ENCODE data around the gene TMEM132C.

The TMEM132C gene

DNA sequence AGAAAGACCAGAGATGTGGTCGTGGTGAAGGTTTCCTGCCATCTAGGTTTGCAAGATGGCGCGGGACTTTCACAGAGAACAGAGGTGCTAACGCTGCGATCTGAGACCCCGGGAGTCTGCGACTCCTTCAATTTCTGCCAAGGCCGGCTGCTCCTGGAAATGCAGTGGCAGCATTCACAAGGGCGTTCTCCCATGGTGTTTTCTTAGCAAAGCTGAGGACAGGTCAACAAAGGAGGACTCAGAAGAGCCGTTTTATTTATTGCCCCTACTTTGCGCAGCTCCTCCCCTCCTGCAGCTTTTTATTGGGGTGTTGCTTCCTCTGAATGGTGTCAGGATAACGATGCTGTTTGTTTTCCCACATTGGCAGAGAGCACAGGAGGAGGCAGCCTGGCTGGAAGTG is 86.3 kb downstream of the TMEM132C start:
- no peak for DNase-seq

DNA sequence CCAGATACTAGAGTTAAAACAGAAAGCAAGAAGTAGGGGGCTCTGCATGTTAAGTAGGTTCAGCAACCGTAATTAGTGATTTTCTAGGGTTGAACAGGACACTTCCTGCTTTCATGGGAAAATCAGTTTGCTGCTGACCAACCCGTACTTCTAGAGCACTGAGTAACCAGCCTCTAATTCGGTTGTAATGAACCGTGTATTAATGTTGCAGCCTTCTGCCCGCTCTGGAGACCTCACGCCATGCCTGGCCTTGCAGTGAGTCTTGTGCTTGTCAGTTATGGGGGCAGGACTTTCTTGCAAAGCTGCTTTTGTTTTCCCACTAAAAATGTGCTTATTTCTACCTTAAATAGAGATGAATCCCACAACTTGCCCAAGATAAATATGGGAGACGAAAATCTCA is 89.6 kb downstream of the TMEM132C start:
- no peak for DNase-seq

DNA sequence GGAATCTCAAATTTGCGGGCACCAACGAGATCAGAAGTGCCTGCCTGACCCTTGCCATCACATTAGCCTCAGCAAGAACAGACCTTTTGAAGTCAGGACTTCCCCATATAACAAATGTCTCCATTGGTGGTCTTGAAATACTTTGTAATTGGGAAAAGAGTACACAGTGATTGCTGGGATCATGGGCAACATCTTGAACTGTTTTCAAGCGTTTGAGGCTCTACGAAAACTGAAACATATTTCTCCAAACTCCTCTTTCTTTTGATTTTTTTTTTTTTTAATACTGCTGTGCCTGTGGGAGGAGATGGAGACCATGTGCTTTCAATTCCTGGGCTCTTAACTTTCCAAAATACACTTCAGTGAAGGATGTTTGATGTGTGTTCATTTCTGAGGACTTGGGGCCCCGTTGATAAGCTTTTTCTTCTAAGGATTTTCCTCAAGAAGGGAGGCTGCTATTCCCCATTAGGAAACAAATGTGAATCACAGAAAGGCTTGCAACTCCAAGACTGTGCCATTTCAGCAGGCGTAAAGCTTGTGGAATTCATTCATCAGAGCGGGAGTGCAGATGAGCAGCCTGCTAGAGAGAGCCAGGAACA is 94.5 kb downstream of the TMEM132C start:
- no peak for DNase-seq

DNA sequence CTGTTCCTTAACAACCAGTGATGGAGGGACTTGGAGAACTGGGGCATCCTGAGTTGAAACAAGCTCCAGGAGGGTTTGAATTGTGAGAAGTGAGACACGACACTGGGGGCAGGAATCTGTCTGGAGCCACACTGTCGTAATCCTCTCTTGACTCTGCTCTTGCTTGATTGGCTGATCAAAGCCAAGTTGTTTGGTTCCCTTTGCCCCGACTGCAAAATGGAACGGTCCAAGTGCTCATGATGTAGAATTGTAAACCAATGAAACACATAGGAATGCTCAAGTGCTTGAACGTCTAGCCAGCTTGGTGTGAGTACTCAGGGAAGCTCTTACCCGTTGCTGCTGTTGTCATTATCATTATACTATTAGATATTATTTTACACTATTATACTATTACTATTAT is 98.1 kb downstream of the TMEM132C start:
- no peak for DNase-seq

DNA sequence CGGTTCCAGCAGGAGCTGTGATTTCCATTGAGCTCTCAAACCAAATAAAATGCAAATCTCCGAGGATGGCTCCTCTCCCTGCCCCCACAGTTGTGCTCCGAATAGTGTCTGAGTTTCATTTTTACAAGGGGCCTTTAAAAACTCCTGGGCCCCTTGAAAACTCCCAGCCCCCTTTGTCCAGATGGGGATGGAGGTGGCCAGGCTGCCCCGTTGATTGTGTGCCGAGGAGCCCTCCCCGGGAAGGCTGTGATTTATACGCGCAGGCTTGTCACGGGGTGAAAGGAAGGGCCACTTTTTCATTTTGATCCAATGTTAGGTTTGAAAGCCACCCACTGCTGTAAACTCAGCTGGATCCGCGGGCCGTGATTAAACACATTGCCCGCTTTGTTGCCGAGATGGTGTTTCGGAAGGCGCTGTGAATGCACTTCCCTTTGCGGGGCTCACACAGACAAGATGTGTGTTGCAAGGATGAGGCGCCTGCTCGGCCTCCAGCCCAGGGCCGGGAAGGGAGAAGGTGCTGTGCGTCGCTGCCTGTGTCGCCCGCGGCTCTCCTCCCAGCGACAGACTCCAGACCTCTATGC is 98.8 kb downstream of the TMEM132C start:
- DNase-seq, result no peak

DNA sequence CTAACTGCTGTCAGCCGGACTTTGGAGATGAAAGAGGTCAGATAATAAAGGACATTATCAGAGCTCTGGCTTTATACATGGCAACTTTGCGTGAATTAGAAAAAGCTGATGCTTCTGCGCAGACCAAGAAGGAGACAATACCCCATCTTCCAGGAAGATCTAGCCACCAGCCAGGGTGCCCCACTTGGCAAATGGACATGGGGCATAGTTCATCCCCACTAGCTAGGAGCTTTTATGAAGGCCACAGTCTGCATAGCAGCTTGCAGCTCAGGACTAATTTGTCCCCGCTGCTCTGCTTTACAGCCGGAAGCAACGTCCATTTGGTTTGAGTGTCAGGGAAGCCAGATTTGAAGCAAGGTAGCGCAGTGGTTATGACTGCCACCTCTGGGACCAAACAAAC is 101.0 kb downstream of the TMEM132C start:
- DNase-seq, result no peak

DNA sequence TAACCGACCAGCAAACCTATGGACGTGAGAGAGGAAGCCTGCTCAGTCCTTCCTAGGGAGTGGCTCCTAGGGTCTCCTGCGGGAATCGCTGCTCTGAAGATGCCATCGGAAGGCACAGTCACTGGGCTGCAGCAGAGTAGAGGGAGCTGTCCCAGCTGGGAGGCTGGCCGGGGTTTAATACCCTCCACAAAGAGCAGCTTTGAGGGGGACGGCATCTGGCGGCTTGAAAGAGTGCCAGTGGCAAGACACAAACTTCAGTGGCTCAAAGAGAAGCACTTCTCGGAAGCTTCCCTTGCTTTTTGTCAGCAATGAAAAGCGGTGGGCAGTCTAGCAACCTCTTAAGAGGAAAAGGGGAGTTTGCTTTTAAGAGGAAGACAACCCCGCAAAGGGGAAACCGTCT is 114.6 kb downstream of the TMEM132C start:
- DNase-seq, result no peak

DNA sequence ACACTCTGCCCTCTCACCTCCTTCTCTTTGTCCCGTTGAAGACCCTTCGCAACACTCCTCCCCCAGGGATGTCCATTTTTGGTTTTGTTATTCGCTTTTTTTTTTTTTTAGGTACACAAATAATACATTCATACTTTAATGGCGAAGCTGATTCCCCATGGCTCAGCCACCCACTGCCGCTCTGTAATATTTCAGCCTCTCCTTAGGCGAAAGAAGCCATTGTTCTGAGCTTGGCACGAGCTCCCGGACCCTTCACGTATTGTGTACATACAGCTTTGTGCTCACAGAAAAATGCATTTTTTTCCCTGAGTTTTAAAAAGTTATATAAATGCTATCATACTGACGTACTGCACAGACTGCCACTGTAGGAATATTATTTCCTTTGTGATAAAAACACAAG is 115.0 kb downstream of the TMEM132C start:
- no peak for DNase-seq

DNA sequence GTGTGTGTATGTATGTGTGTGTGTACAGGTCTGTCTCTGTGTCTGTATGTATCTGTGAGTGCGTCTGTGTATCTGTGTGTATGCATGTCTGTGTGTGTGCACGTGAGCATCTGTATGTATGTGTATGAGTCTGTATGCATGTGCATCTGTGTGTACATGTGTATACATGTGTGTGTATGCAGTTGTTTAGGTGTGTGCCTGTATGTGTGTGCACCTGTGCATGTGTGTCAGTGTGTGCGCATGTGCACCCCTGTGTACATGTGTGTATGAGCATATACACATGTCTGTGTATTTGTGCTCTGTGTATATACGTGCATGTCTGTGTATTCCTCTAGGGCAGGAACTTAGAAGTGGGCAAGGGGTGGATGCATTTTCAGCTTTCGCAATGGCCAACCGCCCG is 116.0 kb downstream of the TMEM132C start:
- no peak for DNase-seq

DNA sequence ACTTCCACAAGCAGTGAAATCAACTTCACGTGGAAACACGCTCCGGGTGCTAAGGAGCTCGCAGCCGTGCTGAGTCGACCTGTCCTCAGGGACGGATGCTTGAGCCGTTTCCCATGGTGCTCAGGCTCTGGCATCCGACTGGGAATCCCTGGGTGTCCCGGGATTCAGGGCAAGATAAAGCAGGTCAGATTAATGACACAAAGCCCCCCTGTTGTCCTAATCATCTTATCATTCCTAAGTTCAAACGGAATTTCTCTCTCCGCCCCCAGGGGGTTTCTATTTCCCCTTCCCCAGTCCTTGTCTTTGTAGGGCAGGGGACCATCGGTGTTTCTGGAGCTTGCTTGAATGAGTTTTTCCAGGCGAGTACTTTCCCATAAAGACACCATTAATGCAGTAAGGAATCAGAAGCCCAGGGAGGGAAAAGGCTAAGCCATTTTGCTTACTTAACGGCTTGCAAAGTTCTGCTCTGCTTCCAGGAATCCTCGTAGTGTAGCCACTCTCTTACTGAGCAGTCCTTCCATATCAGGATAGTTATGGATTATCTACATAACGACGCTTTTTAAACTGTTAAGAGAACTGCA is 116.5 kb downstream of the TMEM132C start:
- no peak for DNase-seq

DNA sequence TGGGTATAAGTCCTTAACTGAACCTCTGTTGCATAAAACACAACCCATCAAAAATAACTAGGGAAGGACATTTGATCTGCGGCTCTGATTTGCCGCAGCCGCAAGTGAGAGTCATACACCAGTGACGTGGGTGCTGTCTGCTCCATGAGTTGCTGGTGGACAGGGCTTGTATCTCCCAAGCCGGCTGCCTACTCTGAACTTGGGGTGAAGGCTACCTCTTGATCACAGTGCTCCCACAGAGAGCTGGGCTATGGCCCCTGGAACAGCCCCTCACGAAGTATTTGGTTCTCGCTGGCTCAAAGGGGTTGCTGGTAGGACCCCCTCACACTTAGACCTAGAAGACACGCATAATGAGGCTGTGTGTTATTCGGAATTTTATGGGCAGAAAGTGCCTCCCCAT is 118.8 kb downstream of the TMEM132C start:
- no peak for DNase-seq

DNA sequence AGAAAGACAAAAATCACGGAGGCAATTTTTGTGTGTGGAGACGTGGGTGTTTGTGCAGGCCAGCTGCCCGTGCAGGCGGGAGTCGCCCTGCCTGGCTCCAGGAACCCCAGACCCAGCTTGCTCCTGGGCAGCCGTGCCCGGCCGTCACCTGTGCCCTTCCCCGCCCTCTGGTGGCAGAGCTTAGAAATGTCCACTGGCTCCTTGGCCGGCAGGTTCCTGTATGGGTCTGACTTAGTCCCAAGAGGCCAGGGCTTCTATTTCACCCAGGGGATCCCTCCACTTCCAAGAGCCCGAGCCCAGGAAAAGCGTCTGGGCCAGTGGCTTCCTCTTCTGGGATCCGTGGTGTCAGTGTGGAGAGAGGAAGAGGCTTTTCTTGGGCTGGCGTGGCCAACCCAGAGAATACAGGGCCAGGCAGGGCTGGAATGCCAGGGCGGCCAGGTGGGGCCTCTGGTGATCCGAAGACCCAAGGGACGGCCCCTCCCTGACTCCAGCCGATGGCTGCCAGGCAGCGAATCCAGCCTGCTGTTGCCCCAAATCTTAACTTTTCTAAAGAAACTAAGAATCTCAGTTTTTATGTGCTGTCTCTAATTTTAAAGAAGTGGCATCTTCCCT is 120.9 kb downstream of the TMEM132C start:
- no peak for DNase-seq

DNA sequence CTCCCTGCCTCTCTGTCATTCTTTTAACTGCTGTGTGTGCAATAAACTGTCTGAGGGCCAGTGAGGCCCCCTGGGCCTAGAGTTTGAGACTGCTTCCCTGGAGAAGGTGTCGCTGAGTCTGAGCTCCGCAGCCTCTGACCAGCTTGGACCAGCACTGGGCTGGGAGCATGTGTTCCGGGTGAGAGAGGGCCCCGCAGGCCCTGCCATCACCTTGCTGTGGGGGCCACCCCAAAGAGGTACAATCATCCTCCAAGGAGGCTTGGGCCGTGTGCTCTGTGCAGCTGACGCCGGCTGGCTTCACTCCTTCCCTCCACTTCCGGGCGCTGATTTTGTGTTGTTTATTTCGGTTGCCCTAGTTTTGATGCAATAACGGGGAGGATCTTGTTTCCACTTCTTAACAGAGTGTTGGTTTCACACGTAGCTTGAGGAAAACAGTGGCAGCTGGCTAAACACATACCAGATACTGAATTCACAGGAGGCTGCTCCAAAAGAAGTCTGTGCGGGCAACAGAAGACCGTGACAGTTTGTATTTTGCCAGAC is 121.6 kb downstream of the TMEM132C start:
- DNase-seq, result no peak

DNA sequence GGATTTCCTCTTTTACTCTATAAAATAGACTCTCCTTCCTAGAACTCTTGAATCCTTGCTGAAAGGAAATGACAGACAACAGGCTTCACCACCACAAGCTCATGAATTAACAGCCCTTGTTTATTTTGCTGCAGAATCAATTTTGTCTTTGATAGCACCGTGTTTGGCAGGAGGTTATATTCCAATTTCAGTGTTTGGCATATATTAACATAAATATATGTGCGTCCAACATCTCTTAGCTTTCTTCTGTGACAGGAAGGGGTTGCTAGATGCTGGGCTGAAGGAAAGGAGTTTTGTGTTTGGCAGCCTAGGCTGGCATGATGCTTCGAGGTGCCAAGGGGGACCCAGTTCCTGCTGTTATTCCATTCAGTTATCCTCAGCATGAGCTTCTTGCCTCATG is 126.4 kb downstream of the TMEM132C start:
- no peak for DNase-seq

DNA sequence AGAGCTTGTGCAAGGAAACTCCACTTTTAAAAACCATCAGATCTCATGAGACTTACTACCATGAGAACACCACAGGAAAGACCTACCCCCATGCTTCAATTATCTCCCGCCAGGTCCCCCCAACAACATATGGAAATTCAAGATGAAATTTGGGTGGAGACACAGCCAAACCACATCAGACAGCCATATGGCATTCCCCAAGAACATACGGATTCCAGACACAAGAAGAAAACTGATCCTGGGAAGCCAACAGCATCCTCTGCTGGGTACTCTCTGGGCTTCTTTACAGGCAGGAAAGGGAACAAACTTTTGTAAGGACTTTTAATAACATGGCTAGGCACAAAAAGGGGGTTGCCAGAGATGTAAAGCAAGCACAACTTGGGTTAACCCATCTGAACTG is 127.2 kb downstream of the TMEM132C start:
- DNase-seq, result no peak

DNA sequence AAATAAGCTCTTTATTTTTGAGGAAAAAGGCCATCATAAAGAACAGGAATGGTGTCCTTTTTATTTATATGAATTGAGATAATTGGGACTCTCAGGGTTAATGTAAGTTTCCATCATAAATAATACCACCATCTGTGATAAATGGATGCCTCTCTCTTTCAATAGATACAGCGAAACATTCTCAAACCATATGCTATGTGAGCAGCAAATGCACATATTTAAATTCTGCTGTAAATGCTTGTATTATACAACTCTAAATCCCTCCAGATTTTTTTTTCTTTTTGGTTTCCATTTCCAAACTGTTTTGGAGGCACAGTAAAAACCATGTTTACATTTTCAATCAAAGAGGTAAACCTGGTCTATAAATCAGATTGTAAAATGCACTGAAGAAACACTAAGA is 132.3 kb downstream of the TMEM132C start:
- DNase-seq, result no peak

DNA sequence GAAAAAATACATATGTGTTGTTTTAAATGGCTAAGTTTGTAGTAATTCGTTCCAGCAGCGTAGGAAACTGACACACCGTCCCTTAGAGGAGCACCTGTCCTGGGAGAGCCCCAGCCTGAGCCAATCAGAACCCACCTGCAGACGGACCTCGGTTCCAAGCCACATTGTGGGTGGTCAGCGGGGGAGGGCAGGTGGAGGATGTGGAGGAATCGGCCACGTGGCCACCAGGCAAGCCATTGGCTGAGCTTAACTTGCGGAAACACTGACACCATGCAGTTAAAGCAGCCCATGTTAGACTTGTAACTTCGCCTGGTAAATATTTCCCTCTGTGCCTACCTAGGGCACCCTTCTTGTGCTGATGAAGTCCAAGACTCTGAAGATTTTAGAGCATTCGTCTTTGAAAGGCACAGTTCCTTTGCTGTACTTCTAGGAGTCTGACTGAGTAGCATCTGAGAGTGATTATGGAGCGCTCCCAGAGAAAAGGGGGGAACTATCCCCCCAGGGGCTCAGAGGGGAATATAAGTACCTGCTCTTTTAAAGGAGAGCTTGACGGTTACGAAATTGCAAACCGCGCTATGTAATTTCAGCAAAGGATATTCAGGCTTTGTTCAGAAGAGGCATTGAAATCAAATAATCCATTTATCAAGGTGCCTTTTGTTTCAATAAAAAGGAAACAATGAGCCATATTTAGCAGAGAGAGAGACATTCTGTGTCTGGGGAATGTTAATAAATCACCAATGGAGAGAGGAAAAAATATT is 135.7 kb downstream of the TMEM132C start:
- no peak for DNase-seq

DNA sequence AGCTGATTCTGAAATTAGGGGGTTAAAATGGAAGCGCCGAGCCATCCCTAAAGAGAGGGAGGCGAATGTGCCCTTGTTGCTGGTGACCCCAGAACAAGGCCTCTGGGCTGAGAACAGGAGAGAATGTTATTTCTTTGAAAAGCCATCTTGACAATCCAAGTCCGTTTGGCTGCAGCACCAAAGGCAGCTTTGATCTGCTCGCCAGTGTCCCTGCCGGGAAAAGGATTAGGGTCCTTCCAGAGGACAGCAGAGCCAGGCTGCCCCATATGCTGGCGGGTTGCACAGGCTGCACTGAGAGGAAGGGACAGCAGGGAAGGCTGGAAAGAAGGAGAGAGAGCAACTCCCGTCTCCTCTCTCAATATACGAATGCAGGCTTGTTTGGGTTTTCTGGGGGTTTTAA is 141.7 kb downstream of the TMEM132C start:
- no peak for DNase-seq

DNA sequence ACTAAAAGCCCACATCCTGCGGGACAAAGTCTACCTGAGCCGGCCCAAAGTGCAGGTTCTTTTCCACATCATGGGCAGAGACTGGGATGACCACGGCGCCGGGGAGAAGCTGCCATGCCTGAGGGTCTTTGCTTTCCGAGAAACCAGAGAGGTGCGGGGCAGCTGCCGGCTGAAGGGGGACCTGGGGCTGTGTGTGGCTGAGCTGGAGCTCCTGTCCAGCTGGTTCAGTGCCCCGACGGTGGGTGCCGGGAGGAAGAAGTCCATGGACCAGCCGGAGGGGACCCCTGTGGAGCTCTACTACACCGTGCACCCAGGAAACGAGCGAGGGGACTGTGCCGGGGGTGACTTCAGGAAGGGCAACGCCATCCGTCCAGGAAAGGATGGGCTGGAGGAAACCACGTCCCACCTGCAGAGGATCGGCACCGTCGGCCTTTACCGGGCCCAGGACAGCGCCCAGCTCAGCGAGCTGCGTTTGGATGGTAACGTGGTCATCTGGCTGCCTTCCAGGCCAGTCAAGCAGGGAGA is 148.1 kb downstream of the TMEM132C start:
- no peak for DNase-seq

DNA sequence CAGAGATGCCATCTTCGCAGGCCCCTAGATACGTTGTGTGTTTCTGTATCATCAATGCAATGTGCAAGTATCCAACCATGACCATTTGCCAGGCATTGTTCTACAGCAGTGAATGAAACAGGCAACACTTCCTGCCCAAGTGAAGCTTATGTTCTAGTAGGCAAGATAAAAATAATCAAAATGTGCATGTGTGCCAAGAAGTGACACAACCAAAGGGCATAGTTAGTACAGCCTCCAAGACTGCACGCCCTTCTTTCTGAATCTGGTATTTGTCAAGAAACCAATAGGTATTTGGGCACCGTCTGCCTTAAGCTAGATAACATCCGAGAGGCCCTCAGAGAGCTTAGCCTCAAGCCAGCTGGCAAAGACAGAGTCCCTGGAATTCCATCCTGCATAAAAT is 152.0 kb downstream of the TMEM132C start:
- no peak for DNase-seq

DNA sequence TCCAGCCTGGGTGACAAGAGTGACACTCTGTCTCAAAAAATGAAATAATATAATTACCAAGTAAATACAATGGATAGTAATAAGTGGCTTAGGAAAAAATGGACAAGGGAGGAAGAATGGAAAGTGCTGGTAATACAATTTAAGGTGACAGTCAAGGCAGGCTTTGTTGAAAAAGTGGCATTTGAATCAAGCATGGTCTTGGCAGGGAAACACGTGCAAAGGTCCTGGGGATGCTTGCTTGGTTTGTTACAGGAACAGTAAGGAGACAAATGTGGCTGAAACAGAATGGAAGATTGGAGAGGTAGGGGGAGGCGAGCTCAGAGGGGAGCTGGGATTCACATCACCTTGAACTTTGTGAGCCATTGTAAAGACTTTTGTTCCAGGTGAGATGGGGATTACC is 153.2 kb downstream of the TMEM132C start:
- no peak for DNase-seq

DNA sequence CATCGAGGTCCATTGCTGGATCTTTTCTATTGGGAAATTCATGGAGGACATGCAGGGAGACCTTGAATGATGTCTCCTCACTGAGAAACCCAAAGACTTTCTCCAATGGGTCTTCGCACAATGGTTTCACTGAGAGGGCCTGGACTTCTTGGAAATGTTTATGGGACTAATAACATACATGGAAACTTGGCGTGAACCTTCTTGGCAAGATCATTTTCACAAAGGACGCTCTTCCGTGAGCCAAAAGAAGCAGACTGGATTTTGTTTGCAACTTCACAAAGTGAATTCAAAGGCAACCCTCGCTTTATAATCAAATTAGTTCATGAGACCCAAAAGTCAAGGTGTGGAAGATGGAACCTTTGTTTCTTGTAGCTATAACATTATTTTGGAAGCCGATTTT is 154.4 kb downstream of the TMEM132C start:
- DNase-seq, result no peak

DNA sequence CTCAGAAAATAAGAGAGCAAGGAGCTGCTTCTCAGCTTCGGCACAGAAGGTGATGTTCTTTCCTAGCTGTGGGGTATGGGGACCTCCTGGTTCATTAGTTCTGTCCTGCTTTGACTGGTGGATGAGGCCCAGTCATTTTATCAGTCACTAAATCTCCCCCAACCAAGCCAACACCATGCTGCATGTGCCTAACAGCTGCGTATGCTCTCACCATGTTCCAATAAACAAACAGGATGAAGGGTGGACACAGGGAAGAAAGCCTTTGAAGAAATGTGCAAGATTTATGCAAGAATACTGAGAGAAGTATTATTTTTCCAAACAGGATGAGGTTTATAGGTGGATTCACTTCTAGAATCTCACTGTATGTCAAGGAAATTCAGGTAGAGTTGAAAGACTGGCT is 156.2 kb downstream of the TMEM132C start:
- no peak for DNase-seq
